Kidney (tissue), 14 donors: Measurements from ENCODE around the gene OBSCN. TPM values are rescaled to one million over a fixed set of nuclear protein-coding genes. Genes with fewer than 3 reads are reported as not detected.
A peak's percentile ranks its signal among the peaks of the same experiment; 100 is the strongest.

ENCODE experiments used
- DNase-seq, 5 donors: peaks; one replicate each; pipeline ENCODE4 v3.0.0-alpha.2; 2013 to 2020
- FAIRE-seq: peaks from 2 replicates; lab custom pipeline; 2012; peaks lifted over from hg19 to GRCh38; lab: Jason Lieb, UNC
- H3K27ac ChIP-seq, 2 donors: one replicate each; pipeline ENCODE4 v1.7.0; 2013; ENCODE audit warnings: low read depth in 2 of 2, low read length in 2 of 2, inconsistent platforms in 1 of 2
- H3K27me3 ChIP-seq: one replicate; pipeline ENCODE4 v1.7.1; 2013; ENCODE audit warnings: low read length, inconsistent platforms; ENCODE audit not compliant: control insufficient read depth, insufficient read depth
- H3K36me3 ChIP-seq, 3 donors: one replicate each; pipeline versions ENCODE4 v1.7.0 to v1.7.1; 2013; ENCODE audit warnings: low read length in 3 of 3, control low read depth in 1 of 3, inconsistent platforms in 1 of 3; ENCODE audit not compliant: insufficient read depth in 3 of 3, control insufficient read depth in 2 of 3
- H3K4me1 ChIP-seq, 3 donors: one replicate each; pipeline versions ENCODE4 v1.7.0 to v1.7.1; 2013; ENCODE audit warnings: low read length in 3 of 3, inconsistent platforms in 1 of 3, low read depth in 1 of 3; ENCODE audit not compliant: control insufficient read depth in 2 of 3, insufficient read depth in 2 of 3
- H3K4me3 ChIP-seq, 3 donors: one replicate each; pipeline versions ENCODE4 v1.7.0 to v1.8.1; 2013; ENCODE audit warnings: low read length in 3 of 3, control low read depth in 1 of 3, inconsistent platforms in 1 of 3
- H3K9ac ChIP-seq, 3 donors: one replicate each; pipeline versions ENCODE4 v1.7.0 to v1.7.1; 2013; ENCODE audit warnings: low read length in 3 of 3, control low read depth in 1 of 3, inconsistent platforms in 1 of 3
- H3K9me3 ChIP-seq, 3 donors: one replicate each; pipeline versions ENCODE4 v1.7.0 to v1.7.1; 2013; ENCODE audit warnings: low read length in 3 of 3, control low read depth in 1 of 3, inconsistent platforms in 1 of 3; ENCODE audit not compliant: control insufficient read depth in 2 of 3, insufficient read depth in 1 of 3
- intact Hi-C: fragments of 100-400 bp; cut with DNase I; formaldehyde crosslinking; loops from one replicate; pipeline ENCODE4 v1.11.1; 2022
- polyA plus RNA-seq: library from polyadenylated mRNA; stranded (reverse); fragments of 350-450 nt; fragmentation: Illumina TruSeq; extraction: RNeasy Lipid Tissue Mini Kit (QIAGEN cat#74804); gene quantifications from one replicate; pipeline ENCODE4 v1.2.3, GENCODE V29; 2014; ENCODE audit warnings: low read depth, low replicate concordance; ENCODE audit not compliant: insufficient read depth
- total RNA-seq: library from RNA; stranded (reverse); fragmentation: NEBNext Ultra II Directional; extraction: Animal tissue kit (Norgen Biotek cat#: 25700); gene quantifications from one replicate; pipeline ENCODE4 v1.2.1, GENCODE V29; 2021
- TF ChIP-seq, protein P1 (sequence below): IDR thresholded peaks from 3 replicates; pipeline ENCODE4 v1.5.1; 2012; ENCODE audit warnings: mild to moderate bottlenecking, moderate library complexity, borderline replicate concordance; ENCODE audit not compliant: insufficient read depth; ENCODE audit errors: extremely low read depth
- donor health status: control.
- donor health status: control.
- donor health status: control.
- donor health status: control.
- donor health status: control.
- donor health status: DM: yes; HTN: yes; CAD: no.
- donor health status: Normal renal cell carcinoma (clear cell type).

The OBSCN gene
- total and polyA plus RNA-seq, 2 donors from 2014 or later = 14.5 to 30.0 TPM

DNA sequence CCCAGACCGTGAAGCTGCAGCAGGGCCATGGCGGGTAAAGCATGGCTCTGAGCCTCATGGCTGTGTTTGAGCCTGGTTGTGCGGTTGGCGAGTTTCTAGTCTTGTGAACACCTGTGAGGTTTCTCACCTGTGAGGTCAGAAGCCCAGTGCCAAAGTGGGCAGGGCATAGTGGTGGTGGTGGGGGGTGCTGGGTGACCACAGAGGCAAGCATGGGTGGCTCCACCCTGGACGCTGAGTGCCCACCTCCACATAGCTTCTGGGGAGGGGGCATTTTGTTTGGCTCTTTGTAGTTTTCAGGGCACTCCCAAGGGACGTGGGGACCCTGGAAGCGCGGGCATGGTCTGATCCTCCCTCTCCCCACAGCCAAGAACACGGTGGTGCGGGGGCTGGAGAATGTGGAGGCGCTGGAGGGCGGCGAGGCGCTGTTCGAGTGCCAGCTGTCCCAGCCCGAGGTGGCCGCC is 107.7 kb downstream of the OBSCN start:
- Histone ChIP-seq H3K27me3 (no peaks in the 10 kb centered on the region), H3K27ac (no peak overlapping the region), H3K9me3 (peaks cover 0 to 4% (median 4%) of the 10 kb centered on the region in 3 donors), H3K9ac (no peak overlapping the region), H3K36me3 (peaks cover 12 to 16% (median 15%) of the 10 kb centered on the region in 3 donors), H3K4me1 (no peaks in the 10 kb centered on the region), H3K4me3 (no peak overlapping the region)
- FAIRE-seq (no peak), DNase-seq (peak in 1 of 5 donors; percentile 44)
- intact Hi-C loops = no loop called here
- TF ChIP-seq, protein P1, sequence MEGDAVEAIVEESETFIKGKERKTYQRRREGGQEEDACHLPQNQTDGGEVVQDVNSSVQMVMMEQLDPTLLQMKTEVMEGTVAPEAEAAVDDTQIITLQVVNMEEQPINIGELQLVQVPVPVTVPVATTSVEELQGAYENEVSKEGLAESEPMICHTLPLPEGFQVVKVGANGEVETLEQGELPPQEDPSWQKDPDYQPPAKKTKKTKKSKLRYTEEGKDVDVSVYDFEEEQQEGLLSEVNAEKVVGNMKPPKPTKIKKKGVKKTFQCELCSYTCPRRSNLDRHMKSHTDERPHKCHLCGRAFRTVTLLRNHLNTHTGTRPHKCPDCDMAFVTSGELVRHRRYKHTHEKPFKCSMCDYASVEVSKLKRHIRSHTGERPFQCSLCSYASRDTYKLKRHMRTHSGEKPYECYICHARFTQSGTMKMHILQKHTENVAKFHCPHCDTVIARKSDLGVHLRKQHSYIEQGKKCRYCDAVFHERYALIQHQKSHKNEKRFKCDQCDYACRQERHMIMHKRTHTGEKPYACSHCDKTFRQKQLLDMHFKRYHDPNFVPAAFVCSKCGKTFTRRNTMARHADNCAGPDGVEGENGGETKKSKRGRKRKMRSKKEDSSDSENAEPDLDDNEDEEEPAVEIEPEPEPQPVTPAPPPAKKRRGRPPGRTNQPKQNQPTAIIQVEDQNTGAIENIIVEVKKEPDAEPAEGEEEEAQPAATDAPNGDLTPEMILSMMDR = no peak

DNA sequence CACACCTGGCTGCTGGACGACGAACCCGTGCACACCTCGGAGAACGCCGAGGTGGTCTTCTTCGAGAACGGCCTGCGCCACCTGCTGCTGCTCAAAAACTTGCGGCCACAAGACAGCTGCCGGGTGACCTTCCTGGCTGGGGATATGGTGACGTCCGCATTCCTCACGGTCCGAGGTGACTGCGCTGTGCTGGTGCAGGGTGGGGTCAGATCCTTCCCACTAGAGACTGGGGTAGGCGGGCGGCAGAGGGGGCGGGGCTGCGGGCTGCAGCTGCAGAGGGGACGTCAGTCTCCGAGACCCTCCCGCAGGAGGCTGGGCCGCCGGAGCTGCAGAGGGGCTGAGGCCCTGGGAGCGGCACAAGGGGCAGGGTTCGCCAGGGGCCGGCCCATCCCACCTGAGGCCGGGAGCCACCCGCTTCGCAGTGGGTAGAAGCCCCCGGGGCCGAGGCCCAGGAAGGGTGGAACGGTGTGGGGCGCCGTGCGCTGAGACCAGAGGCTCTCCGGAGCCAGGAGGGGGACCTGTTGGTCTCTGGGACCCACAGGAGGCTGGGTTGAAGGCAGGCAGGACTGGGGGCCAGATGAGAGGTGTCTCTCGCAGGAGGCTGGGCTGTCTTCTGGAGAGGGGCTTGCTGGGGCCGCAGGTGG is 108.2 kb downstream of the OBSCN start:
- Histone ChIP-seq H3K27me3 (no peaks in the 10 kb centered on the region), H3K9me3 (peaks cover 0 to 4% (median 4%) of the 10 kb centered on the region in 3 donors), H3K27ac (no peak overlapping the region), H3K4me1 (no peaks in the 10 kb centered on the region), H3K9ac (no peak overlapping the region), H3K36me3 (peaks cover 14 to 18% (median 18%) of the 10 kb centered on the region in 3 donors), H3K4me3 (no peak overlapping the region)
- no peak for FAIRE-seq
- intact Hi-C loops = no loop called here
- TF ChIP-seq, protein P1 = no peak
- DNase-seq = peak; percentile 47 to 68 (median 59)

DNA sequence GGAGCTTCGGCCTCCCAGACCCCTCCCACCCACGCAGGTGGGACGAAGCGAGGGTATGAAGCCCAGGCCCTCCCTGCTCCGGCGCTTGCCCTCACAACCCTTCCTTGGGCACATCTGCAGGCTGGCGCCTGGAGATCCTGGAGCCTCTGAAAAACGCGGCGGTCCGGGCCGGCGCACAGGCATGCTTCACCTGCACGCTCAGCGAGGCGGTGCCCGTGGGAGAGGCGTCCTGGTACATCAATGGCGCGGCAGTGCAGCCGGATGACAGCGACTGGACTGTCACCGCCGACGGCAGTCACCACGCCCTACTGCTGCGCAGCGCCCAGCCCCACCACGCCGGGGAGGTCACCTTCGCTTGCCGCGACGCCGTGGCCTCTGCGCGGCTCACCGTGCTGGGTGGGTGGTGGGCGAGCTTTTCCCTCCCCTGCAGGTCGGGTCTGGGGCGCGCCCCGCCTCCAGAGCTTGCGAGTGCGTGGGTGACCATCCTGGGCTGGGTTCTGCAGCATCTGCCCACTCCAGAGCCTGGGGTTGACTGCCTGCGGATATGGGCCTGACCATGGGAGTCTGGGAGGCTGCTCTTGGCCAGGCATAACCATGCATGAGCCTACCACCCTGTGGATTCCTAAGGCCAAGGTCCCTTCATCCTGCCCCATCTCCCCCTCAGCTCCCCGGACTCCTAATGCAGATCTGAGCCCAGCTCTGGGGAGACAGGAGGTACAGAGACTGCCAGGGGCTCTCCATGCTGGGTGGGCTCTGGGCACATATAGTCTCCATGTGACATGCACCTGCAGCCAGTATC is 108.9 kb downstream of the OBSCN start:
- Histone ChIP-seq H3K9ac (no peak overlapping the region), H3K9me3 (peaks cover 0 to 4% (median 4%) of the 10 kb centered on the region in 3 donors), H3K4me1 (no peaks in the 10 kb centered on the region), H3K27me3 (no peaks in the 10 kb centered on the region), H3K27ac (no peak overlapping the region), H3K36me3 (peaks cover 14 to 22% (median 18%) of the 10 kb centered on the region in 3 donors), H3K4me3 (no peak overlapping the region)
- intact Hi-C loops = no loop called here
- DNase-seq (peak in 1 of 5 donors; percentile 20), FAIRE-seq (no peak)
- TF ChIP-seq, protein P1 = no peak
